Calu3 (cell line): ENCODE data around the gene LY6G5B. TPM values are rescaled to one million over a fixed set of nuclear protein-coding genes. Genes with fewer than 3 reads are reported as not detected.

Source experiments
- BruUV-seq: library from RNA; stranded (reverse); fragments of 400-500 nt; replicated peaks from 2 replicates; lab custom pipeline; 2021; lab: Mats Ljungman, UMichigan
- CTCF ChIA-PET: fragments of 300-600 bp; sonication (Branson Sonifier 250); formaldehyde crosslinking; loops from one replicate; lab custom pipeline; 2022; ENCODE audit warnings: antibody characterized with exemption; lab: Charles Lee
- DNase-seq: peaks from one replicate; pipeline ENCODE4 v3.0.0; 2022
- H3K27ac Mint-ChIP-seq: one replicate; pipeline ENCODE4 v1.8.0; 2022; ENCODE audit warnings: mixed read lengths; ENCODE audit not compliant: unreplicated experiment
- H3K27me3 Mint-ChIP-seq: one replicate; pipeline ENCODE4 v1.8.0; 2022; ENCODE audit warnings: mixed read lengths; ENCODE audit not compliant: unreplicated experiment
- H3K36me3 Mint-ChIP-seq: one replicate; pipeline ENCODE4 v1.8.0; 2022; ENCODE audit warnings: mild to moderate bottlenecking, moderate library complexity, mixed read lengths; ENCODE audit not compliant: insufficient read depth, unreplicated experiment
- H3K4me1 Mint-ChIP-seq: one replicate; pipeline ENCODE4 v1.8.0; 2022; ENCODE audit warnings: mild to moderate bottlenecking, low read depth, mixed read lengths; ENCODE audit not compliant: unreplicated experiment
- H3K4me3 Mint-ChIP-seq: one replicate; pipeline ENCODE4 v1.8.0; 2022; ENCODE audit warnings: mild to moderate bottlenecking, low read depth, moderate library complexity, mixed read lengths; ENCODE audit not compliant: unreplicated experiment
- H3K9me3 Mint-ChIP-seq: one replicate; pipeline ENCODE4 v1.8.0; 2022; ENCODE audit warnings: low read depth, mixed read lengths; ENCODE audit not compliant: unreplicated experiment
- intact Hi-C: fragments of 100-400 bp; cut with micrococcal nuclease; formaldehyde crosslinking; loops from one replicate; pipeline ENCODE4 v1.10.0; 2022; ENCODE audit not compliant: unreplicated experiment
- total RNA-seq: library from RNA; stranded (reverse); gene quantifications from 2 replicates; pipeline ENCODE4 v1.2.3, GENCODE V29; 2022
- TF ChIP-seq, protein P1 (sequence below): fragments of 200-600 bp; IDR thresholded peaks from one replicate; pipeline ENCODE4 v1.8.0; 2022; ENCODE audit warnings: antibody characterized with exemption; ENCODE audit not compliant: unreplicated experiment

LY6G5B gene
- total RNA-seq, 1 experiment from 2014 or later = 44.6 TPM

GRCh38 chr6:31655349-31656237, 14.2 kb upstream of the LY6G5B start, which contains the start of gene APOM:
Gene APOM, plus strand, starts transcription at chr6:31655894. Its CDS starts 73 bp downstream, at chr6:31655967.
- CTCF ChIA-PET = interaction anchor here (1.1 to 1.2 kb wide), 2 partner anchors 31 to 35 kb away, joined by 3 to 5 read pairs; partner anchors contain the start of gene PRRC2A
- peaks cover 53% of the 10 kb centered on the region for H3K4me1 Mint-ChIP-seq
- no peaks in the 10 kb centered on the region for H3K9me3 Mint-ChIP-seq
- no peaks in the 10 kb centered on the region for H3K27me3 Mint-ChIP-seq
- TF ChIP-seq, protein P1, sequence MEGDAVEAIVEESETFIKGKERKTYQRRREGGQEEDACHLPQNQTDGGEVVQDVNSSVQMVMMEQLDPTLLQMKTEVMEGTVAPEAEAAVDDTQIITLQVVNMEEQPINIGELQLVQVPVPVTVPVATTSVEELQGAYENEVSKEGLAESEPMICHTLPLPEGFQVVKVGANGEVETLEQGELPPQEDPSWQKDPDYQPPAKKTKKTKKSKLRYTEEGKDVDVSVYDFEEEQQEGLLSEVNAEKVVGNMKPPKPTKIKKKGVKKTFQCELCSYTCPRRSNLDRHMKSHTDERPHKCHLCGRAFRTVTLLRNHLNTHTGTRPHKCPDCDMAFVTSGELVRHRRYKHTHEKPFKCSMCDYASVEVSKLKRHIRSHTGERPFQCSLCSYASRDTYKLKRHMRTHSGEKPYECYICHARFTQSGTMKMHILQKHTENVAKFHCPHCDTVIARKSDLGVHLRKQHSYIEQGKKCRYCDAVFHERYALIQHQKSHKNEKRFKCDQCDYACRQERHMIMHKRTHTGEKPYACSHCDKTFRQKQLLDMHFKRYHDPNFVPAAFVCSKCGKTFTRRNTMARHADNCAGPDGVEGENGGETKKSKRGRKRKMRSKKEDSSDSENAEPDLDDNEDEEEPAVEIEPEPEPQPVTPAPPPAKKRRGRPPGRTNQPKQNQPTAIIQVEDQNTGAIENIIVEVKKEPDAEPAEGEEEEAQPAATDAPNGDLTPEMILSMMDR = no peak
- H3K4me3 Mint-ChIP-seq = peak within 1 kb of the TSS; percentile 42
- H3K36me3 Mint-ChIP-seq = peaks cover 80% of the 10 kb centered on the region
- intact Hi-C loops = no loop called here
- no TSS peak for BruUV-seq
- no peak for DNase-seq
- H3K27ac Mint-ChIP-seq = peak within 1 kb of the TSS; percentile 18

DNA sequence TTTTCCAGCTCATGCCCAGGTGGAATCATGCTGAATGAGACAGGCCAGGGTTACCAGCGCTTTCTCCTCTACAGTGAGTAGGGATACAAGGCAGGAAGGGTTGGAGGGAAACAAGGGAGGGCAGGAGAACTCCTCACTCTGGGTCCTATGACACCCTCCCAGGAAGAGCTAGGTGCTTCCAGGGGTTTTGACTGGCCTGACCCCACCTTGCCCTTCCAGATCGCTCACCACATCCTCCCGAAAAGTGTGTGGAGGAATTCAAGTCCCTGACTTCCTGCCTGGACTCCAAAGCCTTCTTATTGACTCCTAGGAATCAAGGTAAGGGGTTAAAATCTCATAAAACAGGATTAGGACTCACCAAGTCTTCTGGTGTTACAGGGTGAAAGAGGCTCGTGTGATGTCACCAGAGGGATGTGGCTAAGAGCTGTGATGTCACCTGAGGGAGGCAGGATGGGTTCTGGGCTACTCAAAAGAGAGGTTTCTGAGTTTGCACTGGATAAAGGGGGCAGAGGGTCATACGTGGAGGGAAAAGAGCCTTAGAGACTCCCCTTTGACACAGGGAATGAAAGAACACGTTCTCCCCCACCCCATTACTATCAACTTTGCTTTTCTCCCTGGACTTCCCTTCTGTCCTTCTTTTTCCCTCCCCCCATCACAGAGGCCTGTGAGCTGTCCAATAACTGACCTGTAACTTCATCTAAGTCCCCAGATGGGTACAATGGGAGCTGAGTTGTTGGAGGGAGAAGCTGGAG, 12.2 kb upstream of the LY6G5B start:
- intact Hi-C loops = no loop called here
- TF ChIP-seq, protein P1 = no peak
- Mint-ChIP-seq H3K36me3 (peaks cover 77% of the 10 kb centered on the region), H3K4me3 (peak overlapping the region; percentile 82), H3K9me3 (no peaks in the 10 kb centered on the region), H3K4me1 (peaks cover 54% of the 10 kb centered on the region), H3K27me3 (no peaks in the 10 kb centered on the region), H3K27ac (no peak overlapping the region)
- no TSS peak for BruUV-seq
- DNase-seq = no peak
- CTCF ChIA-PET = interaction anchor here (1.5 kb wide), 1 partner anchor 14 kb away, joined by 4 read pairs; no protein-coding TSS in a partner anchor

DNA sequence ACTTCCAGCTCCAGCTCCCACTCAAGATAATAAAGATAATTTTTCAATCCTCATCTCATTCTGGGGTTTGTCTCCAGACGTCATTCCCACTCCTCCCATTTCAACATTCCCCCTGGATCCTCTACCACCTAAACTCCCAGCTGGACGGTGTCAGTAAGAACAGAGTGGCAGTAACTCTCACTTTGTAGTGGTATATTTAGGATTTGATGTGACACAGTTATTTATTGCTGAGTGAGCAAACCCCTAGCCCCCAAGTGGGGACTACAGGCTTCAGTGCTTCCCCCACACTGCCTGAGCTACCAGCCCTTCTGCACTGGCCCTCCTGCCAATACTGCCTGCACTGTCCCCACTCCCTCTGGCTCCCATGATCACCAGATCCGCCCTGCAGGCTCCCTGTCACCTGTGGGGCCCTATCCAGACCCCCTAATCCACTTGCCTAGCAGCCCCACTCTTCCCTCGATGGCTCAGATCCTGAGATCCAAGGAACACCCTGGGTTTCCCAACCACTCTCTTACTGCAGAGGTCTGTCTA, 11.6 kb upstream of the LY6G5B start:
- TF ChIP-seq, protein P1 = no peak
- Mint-ChIP-seq H3K36me3 (peaks cover 77% of the 10 kb centered on the region), H3K27me3 (no peaks in the 10 kb centered on the region), H3K27ac (no peak overlapping the region), H3K4me3 (peak overlapping the region; percentile 82), H3K4me1 (peaks cover 56% of the 10 kb centered on the region), H3K9me3 (no peaks in the 10 kb centered on the region)
- CTCF ChIA-PET = interaction anchor here (1.5 kb wide), 1 partner anchor 13 kb away, joined by 4 read pairs; no protein-coding TSS in a partner anchor
- no peak for DNase-seq
- no TSS peak for BruUV-seq
- intact Hi-C loops = no loop called here

GRCh38 chr6:31658983-31659648, 10.7 kb upstream of the LY6G5B start:
- peaks cover 65% of the 10 kb centered on the region for H3K4me1 Mint-ChIP-seq

More at GRCh38 chr6:31658983-31659648, 10.7 kb upstream of the LY6G5B start:
- peaks cover 79% of the 10 kb centered on the region for H3K36me3 Mint-ChIP-seq
- H3K4me3 Mint-ChIP-seq = peak overlapping the region; percentile 82
- no peaks in the 10 kb centered on the region for H3K9me3 Mint-ChIP-seq
- peak overlapping the region; percentile 87 for H3K27ac Mint-ChIP-seq
- no peak for DNase-seq
- H3K27me3 Mint-ChIP-seq = no peaks in the 10 kb centered on the region
- intact Hi-C loops = no loop called here
- CTCF ChIA-PET = no interaction called here
- BruUV-seq = no TSS peak
- TF ChIP-seq, protein P1 = no peak
